ENCODE measurements around the gene KCNQ1. TPM values are rescaled to one million over a fixed set of nuclear protein-coding genes. Genes with fewer than 3 reads are reported as not detected.

KCNQ1 gene
- total RNA-seq, 1 experiment from 2014 or later = 2.3 TPM

DNA sequence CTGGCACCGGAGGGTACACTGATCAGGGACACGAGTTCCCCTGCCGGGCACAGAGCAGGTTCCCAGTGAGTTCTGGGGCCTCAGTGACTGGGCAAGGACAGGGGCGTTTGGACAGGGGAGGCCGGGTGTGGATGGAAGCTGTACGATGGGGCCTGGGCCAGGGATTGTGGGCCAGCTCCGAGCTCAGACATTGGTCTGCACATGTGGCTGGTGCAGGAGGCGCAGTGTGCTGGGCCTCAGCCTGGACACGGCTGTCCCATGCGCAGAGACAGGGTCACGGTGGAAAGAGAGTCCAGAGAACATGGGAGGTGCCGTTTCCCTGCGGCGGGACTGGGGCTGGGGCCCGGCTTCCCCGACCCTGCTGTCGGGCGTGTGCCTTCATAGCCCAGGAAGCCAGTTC, 380.0 kb downstream of the KCNQ1 start:
- Histone ChIP-seq H3K18ac (ENCODE audit: insufficient read length, low read depth, low read length) (no peak overlapping the region), H2AK5ac (ENCODE audit: insufficient read length, low read length) (no peak overlapping the region), H2BK20ac (ENCODE audit: low read depth, low read length, poor library complexity, severe bottlenecking) (no peak overlapping the region), H2BK15ac (ENCODE audit: low read depth, low read length) (no peak overlapping the region), H3K27ac (ENCODE audit: insufficient read length, low read depth, low read length) (no peak overlapping the region), H4K20me1 (ENCODE audit: control insufficient read depth, insufficient read depth, insufficient read length) (no peaks in the 10 kb centered on the region), H2BK120ac (ENCODE audit: low read depth, low read length, poor library complexity, severe bottlenecking) (no peak overlapping the region), H4K8ac (replicated peaks; ENCODE audit: insufficient read length, low read depth, low read length) (no peak overlapping the region), H3K56ac (ENCODE audit: insufficient read length, low read depth, low read length) (no peak overlapping the region), H3K23ac (ENCODE audit: insufficient read length, low read depth, low read length) (no peak overlapping the region), H3K27me3 (ENCODE audit: insufficient read depth, low read length) (no peaks in the 10 kb centered on the region; the same call in 1 of the 2 replicates), H3K23me2 (ENCODE audit: insufficient read length, low read depth, low read length, poor library complexity, severe bottlenecking) (no peaks in the 10 kb centered on the region), H3K4me2 (ENCODE audit: insufficient read depth, insufficient read length, low read length) (no peak overlapping the region), H4K91ac (ENCODE audit: insufficient read length, low read depth, low read length) (no peak overlapping the region), H3K4ac (ENCODE audit: low read depth, low read length) (no peak overlapping the region), H4K5ac (ENCODE audit: insufficient read length, low read depth, low read length) (no peak overlapping the region), H3K9ac (ENCODE audit: extremely low read depth, insufficient read length, low read length) (no peak overlapping the region), H2BK5ac (ENCODE audit: insufficient read length, low read length) (no peak overlapping the region), H3K14ac (ENCODE audit: insufficient read depth, low read length) (peak overlapping the region; percentile 54), H3K9me3 (ENCODE audit: control insufficient read depth, low read depth, low read length) (no peaks in the 10 kb centered on the region), H3K79me2 (ENCODE audit: insufficient read depth, low read length) (no peaks in the 10 kb centered on the region), H2AFZ (ENCODE audit: low read length) (no peak overlapping the region), H3T11ph (ENCODE audit: low read length) (no peak overlapping the region), H3K4me1 (ENCODE audit: insufficient read depth, low read length) (peaks cover 3% of the 10 kb centered on the region; the same call in 1 of the 2 replicates), H2BK12ac (ENCODE audit: insufficient read length, low read depth, low read length) (no peak overlapping the region), H3K79me1 (ENCODE audit: insufficient read depth, low read depth, low read length, poor library complexity, severe bottlenecking) (no peaks in the 10 kb centered on the region)
- Mint-ChIP-seq H3K27me3 (ENCODE audit: low read depth) (peaks cover 92% of the 10 kb centered on the region), H3K36me3 (ENCODE audit: insufficient read depth in 1 of 3, low read depth in 3 of 3) (peaks cover 16 to 46% (median 27%) of the 10 kb centered on the region in 3 experiments), H3K4me1 (peaks cover 18% of the 10 kb centered on the region in 2 experiments), H3K27ac (no peak overlapping the region), H3K9me3 (peaks cover 40 to 42% of the 10 kb centered on the region in 2 experiments), H3K4me3 (no peak overlapping the region)
- TF ChIP-seq, protein P1, sequence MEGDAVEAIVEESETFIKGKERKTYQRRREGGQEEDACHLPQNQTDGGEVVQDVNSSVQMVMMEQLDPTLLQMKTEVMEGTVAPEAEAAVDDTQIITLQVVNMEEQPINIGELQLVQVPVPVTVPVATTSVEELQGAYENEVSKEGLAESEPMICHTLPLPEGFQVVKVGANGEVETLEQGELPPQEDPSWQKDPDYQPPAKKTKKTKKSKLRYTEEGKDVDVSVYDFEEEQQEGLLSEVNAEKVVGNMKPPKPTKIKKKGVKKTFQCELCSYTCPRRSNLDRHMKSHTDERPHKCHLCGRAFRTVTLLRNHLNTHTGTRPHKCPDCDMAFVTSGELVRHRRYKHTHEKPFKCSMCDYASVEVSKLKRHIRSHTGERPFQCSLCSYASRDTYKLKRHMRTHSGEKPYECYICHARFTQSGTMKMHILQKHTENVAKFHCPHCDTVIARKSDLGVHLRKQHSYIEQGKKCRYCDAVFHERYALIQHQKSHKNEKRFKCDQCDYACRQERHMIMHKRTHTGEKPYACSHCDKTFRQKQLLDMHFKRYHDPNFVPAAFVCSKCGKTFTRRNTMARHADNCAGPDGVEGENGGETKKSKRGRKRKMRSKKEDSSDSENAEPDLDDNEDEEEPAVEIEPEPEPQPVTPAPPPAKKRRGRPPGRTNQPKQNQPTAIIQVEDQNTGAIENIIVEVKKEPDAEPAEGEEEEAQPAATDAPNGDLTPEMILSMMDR (conservative IDR thresholded peaks at IDR 0.05) = no peak
- DNase-seq = no peak
- no CpG with 5 or more reads among the region's 18 CpGs for WGBS (ENCODE audit: extremely low coverage, insufficient read length, low lambda C conversion rate)

Data from H9 (cell line).